Skeletal muscle cell (primary cell): ENCODE results near the gene C9orf43.
"Not testable (repeated sequence)": the region's sequence is repeated elsewhere in the genome, so short reads cannot be mapped to it uniquely, and the experiment has no call there.

Source experiments
- DNase-seq: peaks from one replicate; pipeline ENCODE4 v3.0.0-alpha.2; 2010; ENCODE audit warnings: low read depth
- H3K4me3 ChIP-seq: 2 replicates; pipeline ENCODE4 v1.5.1; 2011; ENCODE audit warnings: low read depth, mild to moderate bottlenecking, control low read depth, low read length, moderate library complexity

The C9orf43 gene, protein sequence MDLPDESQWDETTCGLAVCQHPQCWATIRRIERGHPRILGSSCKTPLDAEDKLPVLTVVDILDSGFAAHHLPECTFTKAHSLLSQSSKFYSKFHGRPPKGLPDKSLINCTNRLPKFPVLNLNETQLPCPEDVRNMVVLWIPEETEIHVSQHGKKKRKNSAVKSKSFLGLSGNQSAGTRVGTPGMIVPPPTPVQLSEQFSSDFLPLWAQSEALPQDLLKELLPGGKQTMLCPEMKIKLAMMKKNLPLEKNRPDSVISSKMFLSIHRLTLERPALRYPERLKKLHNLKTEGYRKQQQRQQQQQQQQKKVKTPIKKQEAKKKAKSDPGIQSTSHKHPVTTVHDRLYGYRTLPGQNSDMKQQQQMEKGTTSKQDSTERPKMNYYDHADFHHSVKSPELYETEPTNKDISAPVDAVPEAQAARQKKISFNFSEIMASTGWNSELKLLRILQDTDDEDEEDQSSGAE

DNA sequence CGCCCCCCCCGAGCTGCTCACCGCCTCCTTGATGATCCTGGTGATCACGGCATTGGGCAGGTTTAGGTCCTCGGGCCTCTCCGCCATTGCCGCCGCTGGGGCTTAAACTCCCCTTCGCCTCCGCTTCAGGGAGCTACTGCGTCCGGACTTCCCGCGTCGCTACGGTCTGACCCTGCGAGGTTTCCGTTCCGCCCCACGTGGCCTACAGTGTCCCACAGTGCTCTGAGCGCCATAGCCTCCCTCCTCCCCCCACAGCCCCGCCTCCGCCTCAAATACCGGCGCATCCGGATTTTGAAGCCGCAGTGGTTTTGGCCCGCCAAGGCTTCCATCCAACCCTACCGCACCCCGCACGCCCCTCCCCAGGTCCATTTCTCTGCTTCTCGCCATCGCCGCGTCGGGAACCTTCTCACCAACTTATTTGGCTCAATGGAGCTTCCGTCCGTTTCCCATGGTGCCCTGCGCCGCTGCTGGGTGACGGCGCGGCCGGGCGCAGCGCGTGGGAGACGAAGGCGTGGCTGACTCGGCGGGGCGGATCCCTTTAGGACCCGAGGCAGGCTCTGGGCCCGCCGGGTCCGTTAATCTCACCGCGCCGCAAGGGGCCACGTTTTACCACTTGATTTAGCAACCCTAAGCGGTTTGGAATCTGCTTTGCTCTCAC is at the start of gene C9orf43, which contains the start of gene POLE3:
Gene C9orf43, plus strand, starts transcription at position 541 of the 658 bp plus-strand sequence. CDS start 2,747 bp downstream, outside the sequence.
Gene POLE3, minus strand, starts transcription at position 469 of the 658 bp plus-strand sequence. Its CDS starts 382 bp downstream, at position 87.
- DNase-seq, result peak; percentile 90
- H3K4me3 ChIP-seq, result peak within 1 kb of the TSS; percentile 80

GRCh38 chr9:113361304-113362018 is 49.1 kb upstream of the C9orf43 start:
- no peak for DNase-seq
- no peak overlapping the region for H3K4me3 ChIP-seq

DNA sequence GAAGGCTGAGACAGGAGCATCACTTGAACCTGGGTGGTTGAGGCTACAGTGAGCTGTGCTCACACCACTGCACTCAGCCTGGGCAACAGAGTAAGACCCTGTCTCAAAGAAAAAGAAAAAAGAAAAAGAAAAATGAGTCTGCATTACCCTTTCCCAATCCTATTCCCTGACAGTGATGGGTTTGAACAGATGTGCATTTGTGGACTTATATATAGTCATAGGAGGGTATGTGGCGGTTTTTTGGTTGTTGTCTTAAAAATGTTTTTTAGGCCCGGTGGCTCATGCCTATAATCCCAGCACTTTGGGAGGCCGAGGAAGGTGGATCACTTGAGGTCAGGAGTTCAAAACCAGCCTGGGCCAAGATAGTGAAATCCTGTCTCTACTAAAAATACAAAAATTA is 47.2 kb upstream of the C9orf43 start:
- H3K4me3 ChIP-seq, result no peak overlapping the region
- no peak for DNase-seq

- no peak overlapping the region for H3K4me3 ChIP-seq
- no peak for DNase-seq
These were observed 45.6 kb upstream of the C9orf43 start for GRCh38 chr9:113364951-113365350.

DNA sequence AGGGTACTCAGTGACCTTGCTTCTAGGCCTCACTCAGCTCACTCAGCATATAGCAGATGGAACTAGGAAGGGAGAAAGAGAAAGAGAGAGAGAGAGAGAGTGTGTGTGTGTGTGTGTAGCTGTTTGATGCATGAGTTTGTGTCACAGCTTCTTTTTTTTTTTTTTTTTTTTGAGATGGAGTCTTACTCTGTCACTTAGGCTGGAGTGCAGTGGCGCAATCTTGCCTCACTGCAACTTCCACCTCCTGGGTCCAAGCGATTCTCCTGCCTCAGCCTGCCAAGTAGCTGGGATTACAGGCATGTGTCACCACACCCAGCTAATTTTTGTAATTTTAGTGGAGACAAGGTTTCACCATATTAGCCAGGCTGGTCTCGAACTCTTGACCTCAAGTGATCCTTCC is 44.9 kb upstream of the C9orf43 start:
- DNase-seq, H3K4me3 ChIP-seq: not testable (repeated sequence)

DNA sequence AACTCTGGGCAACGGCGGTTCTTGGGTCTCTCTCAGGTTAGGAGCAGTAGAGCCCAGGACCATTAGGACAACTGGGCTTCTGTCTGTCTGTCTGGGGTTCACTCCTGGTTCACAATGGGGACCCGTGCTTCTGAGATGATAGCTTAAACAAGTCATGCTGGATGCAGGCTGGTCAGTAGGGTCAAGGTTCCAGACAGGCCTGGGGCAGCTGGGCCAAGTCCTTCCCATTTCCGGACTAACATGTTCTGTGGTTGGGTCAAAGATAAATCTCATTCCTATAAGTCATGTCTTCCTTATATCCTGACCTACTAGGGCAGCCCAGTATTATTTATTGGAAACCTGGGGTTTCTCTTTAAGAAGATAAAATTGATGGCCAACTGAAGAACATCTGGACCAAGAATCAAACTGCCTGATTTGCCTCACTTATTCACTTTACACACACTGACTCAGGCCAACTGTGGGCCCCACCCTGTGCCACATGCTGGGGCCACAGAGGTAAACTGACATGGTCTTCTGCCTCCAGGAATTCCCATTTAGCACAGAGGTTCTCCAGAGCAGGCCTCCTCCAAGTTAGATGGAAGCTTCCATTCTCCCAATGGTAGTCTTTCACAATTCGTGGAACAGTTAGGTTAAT is 42.1 kb upstream of the C9orf43 start:
- no peak for DNase-seq
- H3K4me3 ChIP-seq, result no peak overlapping the region

- DNase-seq, result no peak
- no peak overlapping the region for H3K4me3 ChIP-seq
These were observed 41.3 kb upstream of the C9orf43 start for GRCh38 chr9:113368982-113369854.

GRCh38 chr9:113369855-113370140 is 40.7 kb upstream of the C9orf43 start:
- no peak for DNase-seq
- H3K4me3 ChIP-seq, result no peak overlapping the region

DNA sequence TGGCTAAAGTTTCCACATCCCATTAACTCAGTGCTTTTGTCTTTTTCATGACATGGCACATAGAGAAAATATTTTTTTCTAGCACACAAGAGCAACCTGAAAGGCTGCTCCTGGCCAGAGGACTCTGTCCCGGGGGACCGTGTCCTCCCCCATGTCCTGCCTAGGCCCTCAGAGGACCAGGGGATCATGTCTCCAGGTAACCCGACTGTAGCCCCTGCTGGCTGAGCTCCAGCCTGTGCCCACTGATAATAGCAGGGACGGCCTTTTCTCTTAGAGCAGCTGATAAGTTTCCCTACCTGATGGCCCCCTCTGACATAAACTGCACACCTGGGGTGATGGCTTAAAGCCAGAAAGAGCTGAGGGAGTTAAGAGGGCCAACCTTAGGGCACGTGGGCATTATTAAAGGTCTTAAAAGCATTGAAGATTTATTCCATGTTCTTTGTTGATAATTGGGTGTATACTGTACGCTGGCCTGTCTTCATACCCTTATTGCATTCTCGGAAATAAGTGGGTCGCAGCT is 39.7 kb upstream of the C9orf43 start:
- DNase-seq, result no peak
- no peak overlapping the region for H3K4me3 ChIP-seq

GRCh38 chr9:113372059-113372458 is 38.5 kb upstream of the C9orf43 start:
- no peak for DNase-seq
- no peak overlapping the region for H3K4me3 ChIP-seq

DNA sequence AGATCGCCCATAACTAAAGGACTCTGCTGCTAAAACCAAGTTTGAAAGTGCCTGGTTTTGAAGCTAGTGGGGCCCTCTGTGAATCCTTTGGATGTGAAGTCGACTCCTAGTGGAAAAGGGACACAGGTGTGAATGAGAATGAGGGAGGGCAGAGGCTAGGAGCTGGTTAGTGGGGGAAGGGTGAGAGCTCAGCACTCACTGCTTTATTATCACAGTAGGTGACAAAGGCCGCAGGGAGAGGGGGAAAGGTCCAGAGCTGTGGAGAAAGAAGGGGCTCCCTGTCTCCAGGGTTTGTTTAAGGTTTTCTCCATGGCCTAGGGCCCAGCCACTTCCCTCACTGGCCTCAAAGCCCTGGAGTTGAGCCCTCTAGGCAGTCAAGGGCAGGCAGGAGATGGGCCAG is 37.3 kb upstream of the C9orf43 start:
- no peak for DNase-seq
- H3K4me3 ChIP-seq, result no peak overlapping the region

- no peak overlapping the region for H3K4me3 ChIP-seq
- no peak for DNase-seq
These were observed 36.7 kb upstream of the C9orf43 start for GRCh38 chr9:113373676-113374392.

- peak overlapping the region; percentile 85 for H3K4me3 ChIP-seq
- DNase-seq, result no peak
These were observed 35.2 kb upstream of the C9orf43 start for GRCh38 chr9:113375057-113376023.

- DNase-seq, result no peak
- H3K4me3 ChIP-seq, result peak within 1 kb of the TSS; percentile 85
These were observed 33.6 kb upstream of the C9orf43 start, which contains the start of gene HDHD3 for GRCh38 chr9:113376634-113377567. Gene HDHD3, minus strand, starts transcription at chr9:113376986. Its CDS starts 2,632 bp downstream, at chr9:113374354.

- DNase-seq, H3K4me3 ChIP-seq: not testable (repeated sequence)
These were observed 31.3 kb upstream of the C9orf43 start for GRCh38 chr9:113379094-113379828.
